ENCODE results near the gene RSPH10B2. TPM values are rescaled to one million over a fixed set of nuclear protein-coding genes. Genes with fewer than 3 reads are reported as not detected.
"Not testable (repeated sequence)": the region's sequence is repeated elsewhere in the genome, so short reads cannot be mapped to it uniquely, and the experiment has no call there.

Gene RSPH10B2
- polyA plus RNA-seq, 1 of the 3 experiments (the other 2 are of a cell fraction), result 0.10 TPM

DNA sequence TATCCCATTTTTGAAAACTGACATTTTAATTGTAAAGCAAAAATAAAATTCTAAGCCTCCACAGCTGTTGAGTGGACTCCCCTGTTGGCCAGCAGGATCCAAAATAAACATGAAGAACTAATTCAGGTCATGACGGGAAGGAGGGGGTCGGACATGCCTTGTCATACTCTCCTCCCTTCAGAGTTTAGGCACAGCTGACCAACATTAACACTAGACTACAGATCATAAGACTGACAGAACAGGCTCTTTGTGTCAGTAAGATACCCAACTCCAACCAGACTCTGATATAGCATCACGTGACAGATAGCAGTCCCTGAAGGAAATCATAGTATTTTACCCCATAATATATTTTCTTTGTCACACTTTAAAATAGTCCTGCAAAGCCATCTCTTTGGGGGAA, 26.2 kb upstream of the RSPH10B2 start:
- H2AFZ ChIP-seq (ENCODE audit: low read depth), result no peak overlapping the region
- H3K79me2 ChIP-seq (ENCODE audit: insufficient read depth), result peaks cover 38% of the 10 kb centered on the region
- H3K4me3 ChIP-seq (ENCODE audit: low read depth in 2 of 2, low read length in 1 of 2), result no peak overlapping the region
- no peak overlapping the region for H3K9ac ChIP-seq
- H3K4me2 ChIP-seq, result no peak overlapping the region
- no peak overlapping the region for H3K27ac ChIP-seq (ENCODE audit: low read depth in 2 of 2, low read length in 1 of 2)
- no peak for DNase-seq
- H3K9me3 ChIP-seq, result no peaks in the 10 kb centered on the region
- TF ChIP-seq, protein P1, sequence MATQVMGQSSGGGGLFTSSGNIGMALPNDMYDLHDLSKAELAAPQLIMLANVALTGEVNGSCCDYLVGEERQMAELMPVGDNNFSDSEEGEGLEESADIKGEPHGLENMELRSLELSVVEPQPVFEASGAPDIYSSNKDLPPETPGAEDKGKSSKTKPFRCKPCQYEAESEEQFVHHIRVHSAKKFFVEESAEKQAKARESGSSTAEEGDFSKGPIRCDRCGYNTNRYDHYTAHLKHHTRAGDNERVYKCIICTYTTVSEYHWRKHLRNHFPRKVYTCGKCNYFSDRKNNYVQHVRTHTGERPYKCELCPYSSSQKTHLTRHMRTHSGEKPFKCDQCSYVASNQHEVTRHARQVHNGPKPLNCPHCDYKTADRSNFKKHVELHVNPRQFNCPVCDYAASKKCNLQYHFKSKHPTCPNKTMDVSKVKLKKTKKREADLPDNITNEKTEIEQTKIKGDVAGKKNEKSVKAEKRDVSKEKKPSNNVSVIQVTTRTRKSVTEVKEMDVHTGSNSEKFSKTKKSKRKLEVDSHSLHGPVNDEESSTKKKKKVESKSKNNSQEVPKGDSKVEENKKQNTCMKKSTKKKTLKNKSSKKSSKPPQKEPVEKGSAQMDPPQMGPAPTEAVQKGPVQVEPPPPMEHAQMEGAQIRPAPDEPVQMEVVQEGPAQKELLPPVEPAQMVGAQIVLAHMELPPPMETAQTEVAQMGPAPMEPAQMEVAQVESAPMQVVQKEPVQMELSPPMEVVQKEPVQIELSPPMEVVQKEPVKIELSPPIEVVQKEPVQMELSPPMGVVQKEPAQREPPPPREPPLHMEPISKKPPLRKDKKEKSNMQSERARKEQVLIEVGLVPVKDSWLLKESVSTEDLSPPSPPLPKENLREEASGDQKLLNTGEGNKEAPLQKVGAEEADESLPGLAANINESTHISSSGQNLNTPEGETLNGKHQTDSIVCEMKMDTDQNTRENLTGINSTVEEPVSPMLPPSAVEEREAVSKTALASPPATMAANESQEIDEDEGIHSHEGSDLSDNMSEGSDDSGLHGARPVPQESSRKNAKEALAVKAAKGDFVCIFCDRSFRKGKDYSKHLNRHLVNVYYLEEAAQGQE (IDR thresholded peaks at IDR 0.05; ENCODE audit: low read depth, low read length), result no peak
- TF ChIP-seq SIN3A (IDR thresholded peaks at IDR 0.05; ENCODE audit: borderline replicate concordance, low read depth, low read length) (no peak), YY1 (IDR thresholded peaks at IDR 0.05; ENCODE audit: low read depth) (no peak), NRF1 (IDR thresholded peaks at IDR 0.05; ENCODE audit: low read depth, low read length) (no peak), TCF12 (IDR thresholded peaks at IDR 0.05) (no peak), MXI1 (IDR thresholded peaks at IDR 0.05; ENCODE audit: low read depth, low read length) (no peak)
- TF ChIP-seq, protein P2, sequence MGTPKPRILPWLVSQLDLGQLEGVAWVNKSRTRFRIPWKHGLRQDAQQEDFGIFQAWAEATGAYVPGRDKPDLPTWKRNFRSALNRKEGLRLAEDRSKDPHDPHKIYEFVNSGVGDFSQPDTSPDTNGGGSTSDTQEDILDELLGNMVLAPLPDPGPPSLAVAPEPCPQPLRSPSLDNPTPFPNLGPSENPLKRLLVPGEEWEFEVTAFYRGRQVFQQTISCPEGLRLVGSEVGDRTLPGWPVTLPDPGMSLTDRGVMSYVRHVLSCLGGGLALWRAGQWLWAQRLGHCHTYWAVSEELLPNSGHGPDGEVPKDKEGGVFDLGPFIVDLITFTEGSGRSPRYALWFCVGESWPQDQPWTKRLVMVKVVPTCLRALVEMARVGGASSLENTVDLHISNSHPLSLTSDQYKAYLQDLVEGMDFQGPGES (IDR thresholded peaks at IDR 0.05; ENCODE audit: low read depth, low read length), result no peak
- TF ChIP-seq, protein P3, sequence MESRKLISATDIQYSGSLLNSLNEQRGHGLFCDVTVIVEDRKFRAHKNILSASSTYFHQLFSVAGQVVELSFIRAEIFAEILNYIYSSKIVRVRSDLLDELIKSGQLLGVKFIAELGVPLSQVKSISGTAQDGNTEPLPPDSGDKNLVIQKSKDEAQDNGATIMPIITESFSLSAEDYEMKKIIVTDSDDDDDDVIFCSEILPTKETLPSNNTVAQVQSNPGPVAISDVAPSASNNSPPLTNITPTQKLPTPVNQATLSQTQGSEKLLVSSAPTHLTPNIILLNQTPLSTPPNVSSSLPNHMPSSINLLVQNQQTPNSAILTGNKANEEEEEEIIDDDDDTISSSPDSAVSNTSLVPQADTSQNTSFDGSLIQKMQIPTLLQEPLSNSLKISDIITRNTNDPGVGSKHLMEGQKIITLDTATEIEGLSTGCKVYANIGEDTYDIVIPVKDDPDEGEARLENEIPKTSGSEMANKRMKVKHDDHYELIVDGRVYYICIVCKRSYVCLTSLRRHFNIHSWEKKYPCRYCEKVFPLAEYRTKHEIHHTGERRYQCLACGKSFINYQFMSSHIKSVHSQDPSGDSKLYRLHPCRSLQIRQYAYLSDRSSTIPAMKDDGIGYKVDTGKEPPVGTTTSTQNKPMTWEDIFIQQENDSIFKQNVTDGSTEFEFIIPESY (IDR thresholded peaks at IDR 0.05; ENCODE audit: borderline replicate concordance, low read depth), result no peak
- TF ChIP-seq, protein P4, sequence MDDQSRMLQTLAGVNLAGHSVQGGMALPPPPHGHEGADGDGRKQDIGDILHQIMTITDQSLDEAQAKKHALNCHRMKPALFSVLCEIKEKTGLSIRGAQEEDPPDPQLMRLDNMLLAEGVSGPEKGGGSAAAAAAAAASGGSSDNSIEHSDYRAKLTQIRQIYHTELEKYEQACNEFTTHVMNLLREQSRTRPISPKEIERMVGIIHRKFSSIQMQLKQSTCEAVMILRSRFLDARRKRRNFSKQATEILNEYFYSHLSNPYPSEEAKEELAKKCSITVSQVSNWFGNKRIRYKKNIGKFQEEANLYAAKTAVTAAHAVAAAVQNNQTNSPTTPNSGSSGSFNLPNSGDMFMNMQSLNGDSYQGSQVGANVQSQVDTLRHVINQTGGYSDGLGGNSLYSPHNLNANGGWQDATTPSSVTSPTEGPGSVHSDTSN (IDR thresholded peaks at IDR 0.05), result no peak
- peaks cover 11% of the 10 kb centered on the region; the same call in 1 of the 2 replicates for H4K20me1 ChIP-seq (ENCODE audit: insufficient read depth)
- no peaks in the 10 kb centered on the region for H3F3A ChIP-seq (replicated peaks; ENCODE audit: insufficient read depth)
- H3K36me3 ChIP-seq (replicated peaks in 1 of 2; ENCODE audit: control insufficient read depth in 1 of 2, insufficient read depth in 2 of 2, low read length in 1 of 2), result peaks cover under 1 to 6% of the 10 kb centered on the region in 2 experiments
- peaks cover 3% of the 10 kb centered on the region; the same call in 1 of the 2 replicates for H3K27me3 ChIP-seq (ENCODE audit: insufficient read depth)
- WGBS (ENCODE audit: low lambda C conversion rate), result 68% methylated on average over 3 of the region's 3 CpGs
- ChIA-PET POLR2A (no interaction called here), CTCF (no interaction called here)
- peaks cover 5 to 6% of the 10 kb centered on the region in 2 experiments; a peak in 2 of 4 replicates for H3K4me1 ChIP-seq (ENCODE audit: control insufficient read depth in 1 of 2, insufficient read depth in 2 of 2, low read depth in 1 of 2, low read length in 1 of 2)
- H3K9me2 ChIP-seq, result no peaks in the 10 kb centered on the region

DNA sequence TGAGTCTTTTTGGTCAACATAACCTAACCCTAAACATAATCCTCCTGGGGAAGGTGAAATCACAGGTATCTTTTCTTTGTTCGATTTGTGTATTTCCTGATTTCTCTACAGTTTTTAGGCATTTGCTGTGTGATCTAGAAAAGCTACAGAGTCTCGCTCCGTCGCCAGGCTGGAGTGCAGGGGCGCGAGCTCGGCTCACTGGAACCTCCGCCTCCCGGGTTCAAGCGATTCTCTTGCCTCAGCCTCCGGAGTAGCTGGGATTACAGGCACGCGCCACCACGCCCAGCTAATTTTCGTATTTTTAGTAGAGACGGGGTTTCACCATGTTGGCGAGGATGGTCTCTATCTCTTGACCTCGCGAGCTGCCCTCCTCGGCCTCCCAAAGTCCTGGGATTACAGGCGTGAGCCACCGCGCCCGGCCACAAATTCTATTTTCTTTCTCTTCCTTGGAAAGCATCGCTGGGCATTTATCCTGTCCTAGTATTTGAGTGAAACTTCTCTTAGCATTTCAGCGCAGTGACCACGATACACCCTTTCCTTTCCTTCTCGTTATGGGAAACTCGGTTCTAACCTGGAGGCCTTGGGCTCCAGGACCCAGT, 24.9 kb upstream of the RSPH10B2 start:
- WGBS (ENCODE audit: low lambda C conversion rate), result 92% methylated on average over 29 of the region's 29 CpGs
- POLR2A ChIA-PET, result not testable (repeated sequence)

More for the DNA sequence above, 24.9 kb upstream of the RSPH10B2 start:
- peak overlapping the region; percentile 83 to 86 for H3K27ac ChIP-seq (ENCODE audit: low read depth in 2 of 2, low read length in 1 of 2)
- not testable (repeated sequence) for H3K9me2 ChIP-seq; H3K27me3 ChIP-seq (ENCODE audit: insufficient read depth); H3K4me1 ChIP-seq (ENCODE audit: control insufficient read depth in 1 of 2, insufficient read depth in 2 of 2, low read depth in 1 of 2, low read length in 1 of 2); H3F3A ChIP-seq (replicated peaks; ENCODE audit: insufficient read depth); DNase-seq; H3K9me3 ChIP-seq
- H3K36me3 ChIP-seq (replicated peaks in 1 of 2; ENCODE audit: control insufficient read depth in 1 of 2, insufficient read depth in 2 of 2, low read length in 1 of 2), result peaks cover 13 to 19% of the 10 kb centered on the region in 2 experiments
- CTCF ChIA-PET, result interaction anchor here (0.6 to 1.8 kb wide), 3 partner anchors 10 to 1077 kb away, joined by 3 to 6 read pairs (median 3); no protein-coding TSS in a partner anchor
- peak overlapping the region; percentile 80 to 98 for H3K4me3 ChIP-seq (ENCODE audit: low read depth in 2 of 2, low read length in 1 of 2)
- H3K4me2 ChIP-seq, result peak overlapping the region; percentile 92
- peaks cover 48% of the 10 kb centered on the region for H3K79me2 ChIP-seq (ENCODE audit: insufficient read depth)
- peaks cover 11% of the 10 kb centered on the region; the same call in 1 of the 2 replicates for H4K20me1 ChIP-seq (ENCODE audit: insufficient read depth)
- H2AFZ ChIP-seq (ENCODE audit: low read depth), result peak overlapping the region; percentile 99
- peak overlapping the region; percentile 96; the same call in 1 of the 2 replicates for H3K9ac ChIP-seq

All from SK-N-SH (cell line).